Measurements from ENCODE around the gene RPS6KA2.
A peak's percentile ranks its signal among the peaks of the same experiment; 100 is the strongest.

RPS6KA2 gene

GRCh38 chr6:166613027-166613426, 14.0 kb downstream of the RPS6KA2 start:
- DNase-seq, result no peak

GRCh38 chr6:166612471-166612881, 14.6 kb downstream of the RPS6KA2 start:
- DNase-seq, result no peak

GRCh38 chr6:166611631-166612030, 15.4 kb downstream of the RPS6KA2 start:
- DNase-seq, result no peak

- no peak for DNase-seq
Observed at GRCh38 chr6:166610069-166610468, 17.0 kb downstream of the RPS6KA2 start.

- DNase-seq, result no peak
Observed at GRCh38 chr6:166608774-166609173, 18.3 kb downstream of the RPS6KA2 start.

GRCh38 chr6:166605752-166606151, 21.3 kb downstream of the RPS6KA2 start:
- DNase-seq, result no peak

GRCh38 chr6:166604911-166605310, 22.1 kb downstream of the RPS6KA2 start:
- no peak for DNase-seq

- DNase-seq, result no peak
Observed at GRCh38 chr6:166604328-166604727, 22.7 kb downstream of the RPS6KA2 start.

GRCh38 chr6:166603043-166603690, 23.9 kb downstream of the RPS6KA2 start:
- DNase-seq, result no peak

GRCh38 chr6:166601956-166602355, 25.1 kb downstream of the RPS6KA2 start:
- no peak for DNase-seq

GRCh38 chr6:166600931-166601330, 26.1 kb downstream of the RPS6KA2 start:
- DNase-seq, result no peak

- DNase-seq, result no peak
Observed at GRCh38 chr6:166599205-166599604, 27.8 kb downstream of the RPS6KA2 start.

GRCh38 chr6:166598441-166599138, 28.5 kb downstream of the RPS6KA2 start:
- peak; percentile 43 for DNase-seq

- peak; percentile 24 for DNase-seq
Observed at GRCh38 chr6:166597711-166598440, 29.2 kb downstream of the RPS6KA2 start.

- DNase-seq, result no peak
Observed at GRCh38 chr6:166596776-166597507, 30.1 kb downstream of the RPS6KA2 start.

GRCh38 chr6:166595949-166596348, 31.1 kb downstream of the RPS6KA2 start:
- no peak for DNase-seq

GRCh38 chr6:166595061-166595780, 31.8 kb downstream of the RPS6KA2 start:
- DNase-seq, result no peak

- DNase-seq, result no peak
Observed at GRCh38 chr6:166592821-166593220, 34.2 kb downstream of the RPS6KA2 start.

GRCh38 chr6:166591961-166592520, 35.0 kb downstream of the RPS6KA2 start:
- DNase-seq, result no peak

- DNase-seq, result no peak
Observed at GRCh38 chr6:166591026-166591425, 36.0 kb downstream of the RPS6KA2 start.

- no peak for DNase-seq
Observed at GRCh38 chr6:166589786-166590574, 37.1 kb downstream of the RPS6KA2 start.

Data from DMS79 (cell line).